PC-9 (cell line): Measurements from ENCODE around the gene SDHA. TPM values are rescaled to one million over a fixed set of nuclear protein-coding genes. Genes with fewer than 3 reads are reported as not detected.

ENCODE experiments used
- BruUV-seq: library from RNA; stranded (reverse); fragments of 400-500 nt; replicated peaks from 2 replicates; lab custom pipeline; 2021; lab: Mats Ljungman, UMichigan
- CTCF ChIA-PET: fragments of 300-600 bp; sonication (Branson Sonifier 250); formaldehyde crosslinking; loops from one replicate; lab custom pipeline; 2022; ENCODE audit warnings: antibody characterized with exemption; lab: Charles Lee
- POLR2A ChIA-PET: fragments of 300-600 bp; sonication (Branson Sonifier 250); formaldehyde crosslinking; loops from one replicate; lab custom pipeline; 2022; ENCODE audit warnings: antibody characterized with exemption; ENCODE audit not compliant: unreplicated experiment; lab: Charles Lee
- DNase-seq, 2 experiments: peaks; one replicate each; pipeline versions ENCODE4 v3.0.0 to v3.0.0-alpha.2; 2015 to 2022; ENCODE audit warnings: mixed read lengths in 1 of 2
- H2AFZ ChIP-seq: fragments of 200-600 bp; sonication (generic); 2 replicates; pipeline ENCODE4 v1.8.1; 2017; ENCODE audit warnings: antibody characterized with exemption
- H3F3A ChIP-seq: fragments of 200-600 bp; sonication (generic); 2 replicates; pipeline ENCODE4 v1.8.1; 2017; ENCODE audit warnings: antibody characterized with exemption, mild to moderate bottlenecking, low read depth; ENCODE audit not compliant: insufficient read depth
- H3K27ac ChIP-seq: fragments of 200-600 bp; sonication (generic); 2 replicates; pipeline ENCODE4 v1.6.1; 2016; ENCODE audit warnings: mixed run types
- H3K27me3 ChIP-seq: fragments of 200-600 bp; sonication (generic); 2 replicates; pipeline ENCODE4 v1.6.1; 2016; ENCODE audit warnings: low read depth, mixed run types; ENCODE audit not compliant: insufficient read depth
- H3K36me3 ChIP-seq: fragments of 200-600 bp; sonication (generic); 2 replicates; pipeline ENCODE4 v1.6.1; 2016; ENCODE audit warnings: low read depth, mixed run types
- H3K4me1 ChIP-seq: fragments of 200-600 bp; sonication (generic); replicated peaks from 2 replicates; pipeline ENCODE4 v1.6.1; 2016; ENCODE audit warnings: mixed run types; ENCODE audit not compliant: insufficient read depth
- H3K4me2 ChIP-seq: fragments of 200-600 bp; sonication (generic); 2 replicates; pipeline ENCODE4 v1.6.1; 2017; ENCODE audit warnings: mixed run types
- H3K4me3 ChIP-seq: fragments of 200-600 bp; sonication (generic); 2 replicates; pipeline ENCODE4 v1.6.1; 2016; ENCODE audit warnings: mixed run types
- H3K79me2 ChIP-seq: fragments of 200-600 bp; sonication (generic); 2 replicates; pipeline ENCODE4 v1.6.1; 2017; ENCODE audit warnings: low read depth, mixed run types
- H3K9me2 ChIP-seq: fragments of 200-600 bp; sonication (generic); 2 replicates; pipeline ENCODE4 v1.8.1; 2017; ENCODE audit warnings: mild to moderate bottlenecking; ENCODE audit not compliant: insufficient read depth
- H3K9me3 ChIP-seq: fragments of 200-600 bp; sonication (generic); 2 replicates; pipeline ENCODE4 v1.8.1; 2016; ENCODE audit warnings: low read depth; ENCODE audit not compliant: insufficient read depth
- H4K20me1 ChIP-seq: fragments of 200-600 bp; sonication (generic); 2 replicates; pipeline ENCODE4 v1.8.1; 2017; ENCODE audit not compliant: insufficient read depth
- CTCF ChIP-seq: fragments of 200-600 bp; sonication (generic); conservative IDR thresholded peaks from 2 replicates; pipeline ENCODE4 v1.6.1; 2017; ENCODE audit warnings: mixed run types, antibody characterized with exemption, mild to moderate bottlenecking, moderate library complexity
- EZH2 ChIP-seq: fragments of 200-600 bp; sonication (generic); IDR thresholded peaks from 2 replicates; pipeline ENCODE4 v1.8.0; 2017; ENCODE audit warnings: antibody characterized with exemption, low read depth
- intact Hi-C: fragments of 100-400 bp; cut with micrococcal nuclease; formaldehyde crosslinking; loops from one replicate; pipeline ENCODE4 v1.10.0; 2022; ENCODE audit not compliant: unreplicated experiment
- total RNA-seq: library from RNA; stranded (reverse); gene quantifications from 2 replicates; pipeline ENCODE4 v1.2.3, GENCODE V29; 2021

Gene SDHA
- total RNA-seq, 1 experiment from 2014 or later = 347 TPM

- Histone ChIP-seq H3K4me3 (no peak overlapping the region), H3K79me2 (no peaks in the 10 kb centered on the region), H4K20me1 (0 out of 2 replicates have a peak, but pooled peaks cover 3% of the 10 kb centered on the region), H3K27me3 (peaks cover 100% of the 10 kb centered on the region), H3K36me3 (no peaks in the 10 kb centered on the region), H3K27ac (no peak overlapping the region), H3K9me2 (no peaks in the 10 kb centered on the region), H3F3A (no peaks in the 10 kb centered on the region), H3K9me3 (no peaks in the 10 kb centered on the region), H2AFZ (no peak overlapping the region), H3K4me2 (no peak overlapping the region), H3K4me1 (no peaks in the 10 kb centered on the region)
- ChIA-PET CTCF (no interaction called here), POLR2A (no interaction called here)
- intact Hi-C loops = no loop called here
- TF ChIP-seq CTCF (no peak), EZH2 (no peak)
- no peak for DNase-seq
- BruUV-seq = no TSS peak
Measured at GRCh38 chr5:181566-181965, 36.6 kb upstream of the SDHA start.

- no peak for TF ChIP-seq EZH2
- no peak for TF ChIP-seq CTCF
- Histone ChIP-seq H3K27ac (no peak overlapping the region), H3K4me3 (no peak overlapping the region), H3K9me2 (no peaks in the 10 kb centered on the region), H4K20me1 (no peaks in the 10 kb centered on the region), H3F3A (no peaks in the 10 kb centered on the region), H3K4me1 (no peaks in the 10 kb centered on the region), H3K36me3 (no peaks in the 10 kb centered on the region), H3K4me2 (no peak overlapping the region), H3K79me2 (no peaks in the 10 kb centered on the region), H3K9me3 (no peaks in the 10 kb centered on the region), H3K27me3 (peaks cover 100% of the 10 kb centered on the region), H2AFZ (no peak overlapping the region)
- no TSS peak for BruUV-seq
- CTCF ChIA-PET = no interaction called here
- intact Hi-C loops = no loop called here
- POLR2A ChIA-PET = no interaction called here
- DNase-seq = no peak
Measured at GRCh38 chr5:182126-182525, 36.0 kb upstream of the SDHA start.

GRCh38 chr5:184471-184870 is 33.6 kb upstream of the SDHA start:
- no peak overlapping the region for H3K4me2 ChIP-seq
- no peaks in the 10 kb centered on the region for H3F3A ChIP-seq
- no peak overlapping the region for H3K27ac ChIP-seq
- peaks cover 94% of the 10 kb centered on the region for H3K27me3 ChIP-seq
- CTCF ChIA-PET = no interaction called here
- no peaks in the 10 kb centered on the region for H3K36me3 ChIP-seq
- no TSS peak for BruUV-seq
- H4K20me1 ChIP-seq = no peaks in the 10 kb centered on the region
- DNase-seq = no peak
- H2AFZ ChIP-seq = no peak overlapping the region
- H3K79me2 ChIP-seq = no peaks in the 10 kb centered on the region
- POLR2A ChIA-PET = no interaction called here
- no peaks in the 10 kb centered on the region for H3K9me2 ChIP-seq
- H3K4me3 ChIP-seq = no peak overlapping the region
- intact Hi-C loops = no loop called here
- no peaks in the 10 kb centered on the region for H3K9me3 ChIP-seq
- TF ChIP-seq CTCF (no peak), EZH2 (no peak)
- H3K4me1 ChIP-seq = no peaks in the 10 kb centered on the region
